ENCODE data around the gene CD22.

DNA sequence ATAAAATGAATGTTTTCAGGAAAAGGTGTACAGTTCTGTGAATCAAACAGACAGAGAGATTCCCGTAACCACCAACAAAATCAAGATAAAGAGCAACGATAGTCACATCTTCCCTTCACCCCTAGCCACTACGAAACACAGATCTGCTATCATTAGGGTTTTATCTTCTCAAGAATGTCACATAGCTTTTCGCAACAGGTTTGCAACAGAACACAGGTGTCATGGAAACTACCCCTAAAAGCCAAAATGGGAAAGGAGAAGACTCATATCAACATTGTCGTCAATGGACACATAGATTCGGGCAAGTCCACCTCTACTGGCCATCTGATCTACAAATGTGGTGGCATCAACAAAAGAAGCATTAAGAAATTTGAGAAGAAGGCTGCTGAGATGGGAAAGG is 52.9 kb downstream of the CD22 start:
- TF ChIP-seq CTBP1 (IDR thresholded peaks at IDR 0.05; ENCODE audit: borderline replicate concordance) (no peak), FOXM1 (IDR thresholded peaks at IDR 0.05; ENCODE audit: borderline replicate concordance) (no peak)

All from HEK293T (cell line).